ENCODE measurements around the gene UGT1A7. TPM values are rescaled to one million over a fixed set of nuclear protein-coding genes. Genes with fewer than 3 reads are reported as not detected.
"Not testable (repeated sequence)": the region's sequence is repeated elsewhere in the genome, so short reads cannot be mapped to it uniquely, and the experiment has no call there.

Gene UGT1A7
- total RNA-seq, result 0.35 TPM
- 1.3 TPM for polyA plus RNA-seq (ENCODE audit: insufficient read depth, low read depth, low replicate concordance)
- long read RNA-seq, donor 1, result 0 reads
- long read RNA-seq, donor 2, result 0 reads
- long read RNA-seq, donor 3, result 0 reads
- long read RNA-seq, donor 4, result 0 reads
- long read RNA-seq, donor 5, result 0 reads
- long read RNA-seq, donor 6, result 0 reads
- long read RNA-seq, donor 7, result 0 reads
- long read RNA-seq, donor 8, result 0 reads
- long read RNA-seq, donor 9, result 0 reads
- long read RNA-seq, donor 10, result 0 reads

GRCh38 chr2:233681521-233682099, at the start of gene UGT1A7:
Gene UGT1A7, plus strand, starts transcription at chr2:233681901. Its CDS starts 37 bp downstream, at chr2:233681938.
- Histone ChIP-seq H3K27me3 (ENCODE audit: control insufficient read depth, insufficient read depth, low read length) (no peaks in the 10 kb centered on the region), H3K9me3 (ENCODE audit: control insufficient read depth in 2 of 3, insufficient read depth in 1 of 3, low read length in 3 of 3) (no peaks in the 10 kb centered on the region), H3K9ac (ENCODE audit: low read length in 3 of 3) (no peak within 1 kb of the TSS), H3K36me3 (ENCODE audit: control insufficient read depth in 2 of 3, insufficient read depth in 3 of 3, low read length in 3 of 3) (no peaks in the 10 kb centered on the region), H3K27ac (ENCODE audit: low read depth in 2 of 2, low read length in 2 of 2) (no peak within 1 kb of the TSS), H3K4me3 (ENCODE audit: low read length in 3 of 3) (no peak within 1 kb of the TSS), H3K4me1 (ENCODE audit: control insufficient read depth in 2 of 3, insufficient read depth in 2 of 3, low read depth in 1 of 3, low read length in 3 of 3) (no peaks in the 10 kb centered on the region)
- no peak for DNase-seq
- no peak for TF ChIP-seq CTCF (IDR thresholded peaks at IDR 0.05; ENCODE audit: borderline replicate concordance, extremely low read depth, insufficient read depth)
- no peak for FAIRE-seq
- intact Hi-C loops (cut with DNase I), result no loop called here

GRCh38 chr2:233636306-233636705, 45.4 kb upstream of the UGT1A7 start, which contains the start of gene UGT1A10:
Gene UGT1A10, plus strand, starts transcription at chr2:233636448. Its CDS starts 75 bp downstream, at chr2:233636523.
- H3K4me1 ChIP-seq (ENCODE audit: control insufficient read depth in 2 of 3, insufficient read depth in 2 of 3, low read depth in 1 of 3, low read length in 3 of 3); H3K4me3 ChIP-seq (ENCODE audit: low read length in 3 of 3); intact Hi-C loops (cut with DNase I); FAIRE-seq; DNase-seq; H3K27ac ChIP-seq (ENCODE audit: low read depth in 2 of 2, low read length in 2 of 2); H3K9me3 ChIP-seq (ENCODE audit: control insufficient read depth in 2 of 3, insufficient read depth in 1 of 3, low read length in 3 of 3); H3K27me3 ChIP-seq (ENCODE audit: control insufficient read depth, insufficient read depth, low read length); H3K36me3 ChIP-seq (ENCODE audit: control insufficient read depth in 2 of 3, insufficient read depth in 3 of 3, low read length in 3 of 3); H3K9ac ChIP-seq (ENCODE audit: low read length in 3 of 3): not testable (repeated sequence)

GRCh38 chr2:233638836-233639235, 42.9 kb upstream of the UGT1A7 start:
- Histone ChIP-seq H3K4me3 (ENCODE audit: low read length in 3 of 3) (no peak overlapping the region), H3K27ac (ENCODE audit: low read depth in 2 of 2, low read length in 2 of 2) (no peak overlapping the region), H3K27me3 (ENCODE audit: control insufficient read depth, insufficient read depth, low read length) (no peaks in the 10 kb centered on the region), H3K9me3 (ENCODE audit: control insufficient read depth in 2 of 3, insufficient read depth in 1 of 3, low read length in 3 of 3) (no peaks in the 10 kb centered on the region), H3K9ac (ENCODE audit: low read length in 3 of 3) (no peak overlapping the region), H3K4me1 (ENCODE audit: control insufficient read depth in 2 of 3, insufficient read depth in 2 of 3, low read depth in 1 of 3, low read length in 3 of 3) (no peaks in the 10 kb centered on the region), H3K36me3 (ENCODE audit: control insufficient read depth in 2 of 3, insufficient read depth in 3 of 3, low read length in 3 of 3) (no peaks in the 10 kb centered on the region)
- no peak for TF ChIP-seq CTCF (IDR thresholded peaks at IDR 0.05; ENCODE audit: borderline replicate concordance, extremely low read depth, insufficient read depth)
- FAIRE-seq (no peak), DNase-seq (no peak)
- intact Hi-C loops (cut with DNase I), result no loop called here

- H3K27me3 ChIP-seq (ENCODE audit: control insufficient read depth, insufficient read depth, low read length), result no peaks in the 10 kb centered on the region
- DNase-seq (no peak), FAIRE-seq (no peak)
- no peak overlapping the region for H3K4me3 ChIP-seq (ENCODE audit: low read length in 3 of 3)
- H3K36me3 ChIP-seq (ENCODE audit: control insufficient read depth in 2 of 3, insufficient read depth in 3 of 3, low read length in 3 of 3), result no peaks in the 10 kb centered on the region
- H3K4me1 ChIP-seq (ENCODE audit: control insufficient read depth in 2 of 3, insufficient read depth in 2 of 3, low read depth in 1 of 3, low read length in 3 of 3), result no peaks in the 10 kb centered on the region
- no peak overlapping the region for H3K9ac ChIP-seq (ENCODE audit: low read length in 3 of 3)
- no peak for TF ChIP-seq CTCF (IDR thresholded peaks at IDR 0.05; ENCODE audit: borderline replicate concordance, extremely low read depth, insufficient read depth)
- no peak overlapping the region for H3K27ac ChIP-seq (ENCODE audit: low read depth in 2 of 2, low read length in 2 of 2)
- intact Hi-C loops (cut with DNase I), result no loop called here
- H3K9me3 ChIP-seq (ENCODE audit: control insufficient read depth in 2 of 3, insufficient read depth in 1 of 3, low read length in 3 of 3), result no peaks in the 10 kb centered on the region
Observed at GRCh38 chr2:233639860-233640259, 41.8 kb upstream of the UGT1A7 start.
